Panc1 (cell line): ENCODE measurements around the gene ISYNA1. TPM values are rescaled to one million over a fixed set of nuclear protein-coding genes. Genes with fewer than 3 reads are reported as not detected.

Experiments used
- ATAC-seq: fragments of 200-7000 bp; cut with Tn5 transposase; 2 replicates; pipeline ENCODE4 v1.9.1; 2020; ENCODE audit warnings: mild to moderate bottlenecking, moderate library complexity
- BruUV-seq: library from RNA; stranded (reverse); fragments of 400-500 nt; replicated peaks from 2 replicates; lab custom pipeline; 2021; lab: Mats Ljungman, UMichigan
- CTCF ChIA-PET: fragments of 300-600 bp; sonication (Branson Sonifier 250); formaldehyde crosslinking; loops from one replicate; lab custom pipeline; 2022; ENCODE audit warnings: antibody characterized with exemption; lab: Charles Lee
- POLR2A ChIA-PET: fragments of 300-600 bp; sonication (Branson Sonifier 250); formaldehyde crosslinking; loops from one replicate; lab custom pipeline; 2022; ENCODE audit warnings: antibody characterized with exemption; lab: Charles Lee
- DNase-seq: peaks from one replicate; pipeline ENCODE4 v3.0.0-alpha.2; 2010; ENCODE audit warnings: low read depth, low spot score
- H3K27ac ChIP-seq: 2 replicates; pipeline ENCODE4 v1.5.1; 2011; ENCODE audit warnings: mild to moderate bottlenecking, low read length, inconsistent platforms
- H3K27me3 ChIP-seq: fragments of 200-500 bp; sonication (Bioruptor generic); 2 replicates; pipeline ENCODE4 v1.6.0; 2014; ENCODE audit warnings: low read length, inconsistent platforms; ENCODE audit not compliant: control insufficient read depth, insufficient read depth
- H3K36me3 ChIP-seq: fragments of 200-500 bp; sonication (Bioruptor generic); 2 replicates; pipeline ENCODE4 v1.5.1; 2014; ENCODE audit warnings: inconsistent platforms, mild to moderate bottlenecking, low read length, moderate library complexity; ENCODE audit not compliant: control insufficient read depth, insufficient read depth
- H3K4me1 ChIP-seq: 2 replicates; pipeline ENCODE4 v1.5.1; 2011; ENCODE audit warnings: inconsistent platforms, mild to moderate bottlenecking, low read length, moderate library complexity; ENCODE audit not compliant: control insufficient read depth, insufficient read depth
- H3K4me3 ChIP-seq, 2 experiments: 2 replicates each; pipeline ENCODE4 v1.5.1; 2011 to 2012; ENCODE audit warnings: low read depth in 2 of 2, low read length in 2 of 2, mild to moderate bottlenecking in 2 of 2, inconsistent platforms in 1 of 2, moderate library complexity in 1 of 2
- H3K9me3 ChIP-seq: fragments of 200-500 bp; sonication (Bioruptor generic); 2 replicates; pipeline ENCODE4 v1.5.1; 2014; ENCODE audit warnings: low read depth, mild to moderate bottlenecking, inconsistent platforms, low read length, moderate library complexity; ENCODE audit not compliant: control insufficient read depth, insufficient read depth
- POLR2AphosphoS5 ChIP-seq: IDR thresholded peaks from 2 replicates; pipeline ENCODE4 v1.6.1; 2012; ENCODE audit warnings: mild to moderate bottlenecking, low read depth, low read length, moderate library complexity
- SIN3A ChIP-seq: IDR thresholded peaks from 2 replicates; pipeline ENCODE4 v1.6.1; 2012; ENCODE audit warnings: low read depth, mild to moderate bottlenecking, low read length, moderate library complexity, borderline replicate concordance; ENCODE audit not compliant: insufficient read depth
- TCF7L2 ChIP-seq: IDR thresholded peaks from 2 replicates; pipeline ENCODE4 v1.6.1; 2011; ENCODE audit warnings: mild to moderate bottlenecking, low read depth, low read length, inconsistent platforms
- in situ Hi-C: cut with HindIII; loops from 2 replicates; pipeline ENCODE4 v1.10.0; 2016; ENCODE audit warnings: low sequenced_read_pairs, low pct_unique_long_range_greater_than_20kb
- intact Hi-C: fragments of 100-400 bp; cut with micrococcal nuclease; formaldehyde crosslinking; loops from one replicate; pipeline ENCODE4 v1.10.0; 2022; ENCODE audit not compliant: unreplicated experiment
- total RNA-seq: library from RNA; stranded (reverse); gene quantifications from one replicate; pipeline ENCODE4 v1.2.1, GENCODE V29; 2021; ENCODE audit not compliant: unreplicated experiment
- TF ChIP-seq, protein P1 (sequence below): fragments of 450-650 bp; IDR thresholded peaks from 2 replicates; pipeline ENCODE4 v1.5.1; 2017; ENCODE audit warnings: mild to moderate bottlenecking
- TF ChIP-seq, protein P2 (sequence below), 2 experiments: IDR thresholded peaks; 2 replicates each; pipeline ENCODE4 v1.6.1; 2011 to 2012; ENCODE audit warnings: low read depth in 2 of 2, control low read depth in 1 of 2, low read length in 1 of 2, mild to moderate bottlenecking in 1 of 2, moderate library complexity in 1 of 2; ENCODE audit not compliant: insufficient read depth in 1 of 2

ISYNA1 gene
- total RNA-seq, 1 experiment from 2014 or later: 351 TPM

DNA sequence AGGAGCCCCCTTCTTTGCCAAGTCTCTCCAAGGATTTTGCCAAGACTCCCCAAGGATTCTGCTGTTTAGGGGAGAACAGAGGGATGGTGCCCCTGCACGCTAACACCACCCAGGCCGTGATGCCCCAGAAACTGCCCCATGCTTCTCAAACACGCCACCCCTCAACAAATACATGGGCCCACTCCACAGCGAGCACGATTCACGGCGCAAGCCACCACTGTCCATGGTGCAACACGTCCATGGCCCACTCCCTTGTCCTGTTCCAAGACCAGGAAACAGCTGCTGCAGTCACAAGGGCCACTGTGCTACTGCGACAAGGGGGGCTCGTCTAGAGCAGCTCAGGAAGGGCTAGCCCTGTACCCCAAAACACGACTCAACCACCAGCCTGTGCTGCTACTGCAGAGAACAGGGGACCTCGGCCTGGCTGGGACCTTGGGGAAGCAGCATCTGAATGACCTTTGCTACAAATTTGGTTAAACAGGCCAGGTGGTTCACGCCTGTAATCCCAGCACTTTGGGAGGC, 36.5 kb upstream of the ISYNA1 start:
- no peak overlapping the region for H3K27ac ChIP-seq
- intact Hi-C loops (no loop called here), in situ Hi-C loops (no loop called here)
- CTCF ChIA-PET: interaction anchor here (1.0 kb wide), 1 partner anchor 115 kb away, joined by 12 read pairs; no protein-coding TSS in a partner anchor
- H3K27me3 ChIP-seq: no peaks in the 10 kb centered on the region
- DNase-seq: no peak
- H3K36me3 ChIP-seq: no peaks in the 10 kb centered on the region
- H3K4me3 ChIP-seq: no peak overlapping the region
- ATAC-seq: no peak
- no TSS peak for BruUV-seq
- no peaks in the 10 kb centered on the region for H3K9me3 ChIP-seq
- TF ChIP-seq, protein P1, sequence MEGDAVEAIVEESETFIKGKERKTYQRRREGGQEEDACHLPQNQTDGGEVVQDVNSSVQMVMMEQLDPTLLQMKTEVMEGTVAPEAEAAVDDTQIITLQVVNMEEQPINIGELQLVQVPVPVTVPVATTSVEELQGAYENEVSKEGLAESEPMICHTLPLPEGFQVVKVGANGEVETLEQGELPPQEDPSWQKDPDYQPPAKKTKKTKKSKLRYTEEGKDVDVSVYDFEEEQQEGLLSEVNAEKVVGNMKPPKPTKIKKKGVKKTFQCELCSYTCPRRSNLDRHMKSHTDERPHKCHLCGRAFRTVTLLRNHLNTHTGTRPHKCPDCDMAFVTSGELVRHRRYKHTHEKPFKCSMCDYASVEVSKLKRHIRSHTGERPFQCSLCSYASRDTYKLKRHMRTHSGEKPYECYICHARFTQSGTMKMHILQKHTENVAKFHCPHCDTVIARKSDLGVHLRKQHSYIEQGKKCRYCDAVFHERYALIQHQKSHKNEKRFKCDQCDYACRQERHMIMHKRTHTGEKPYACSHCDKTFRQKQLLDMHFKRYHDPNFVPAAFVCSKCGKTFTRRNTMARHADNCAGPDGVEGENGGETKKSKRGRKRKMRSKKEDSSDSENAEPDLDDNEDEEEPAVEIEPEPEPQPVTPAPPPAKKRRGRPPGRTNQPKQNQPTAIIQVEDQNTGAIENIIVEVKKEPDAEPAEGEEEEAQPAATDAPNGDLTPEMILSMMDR: no peak
- TF ChIP-seq POLR2AphosphoS5 (no peak), TCF7L2 (no peak), SIN3A (no peak)
- TF ChIP-seq, protein P2, sequence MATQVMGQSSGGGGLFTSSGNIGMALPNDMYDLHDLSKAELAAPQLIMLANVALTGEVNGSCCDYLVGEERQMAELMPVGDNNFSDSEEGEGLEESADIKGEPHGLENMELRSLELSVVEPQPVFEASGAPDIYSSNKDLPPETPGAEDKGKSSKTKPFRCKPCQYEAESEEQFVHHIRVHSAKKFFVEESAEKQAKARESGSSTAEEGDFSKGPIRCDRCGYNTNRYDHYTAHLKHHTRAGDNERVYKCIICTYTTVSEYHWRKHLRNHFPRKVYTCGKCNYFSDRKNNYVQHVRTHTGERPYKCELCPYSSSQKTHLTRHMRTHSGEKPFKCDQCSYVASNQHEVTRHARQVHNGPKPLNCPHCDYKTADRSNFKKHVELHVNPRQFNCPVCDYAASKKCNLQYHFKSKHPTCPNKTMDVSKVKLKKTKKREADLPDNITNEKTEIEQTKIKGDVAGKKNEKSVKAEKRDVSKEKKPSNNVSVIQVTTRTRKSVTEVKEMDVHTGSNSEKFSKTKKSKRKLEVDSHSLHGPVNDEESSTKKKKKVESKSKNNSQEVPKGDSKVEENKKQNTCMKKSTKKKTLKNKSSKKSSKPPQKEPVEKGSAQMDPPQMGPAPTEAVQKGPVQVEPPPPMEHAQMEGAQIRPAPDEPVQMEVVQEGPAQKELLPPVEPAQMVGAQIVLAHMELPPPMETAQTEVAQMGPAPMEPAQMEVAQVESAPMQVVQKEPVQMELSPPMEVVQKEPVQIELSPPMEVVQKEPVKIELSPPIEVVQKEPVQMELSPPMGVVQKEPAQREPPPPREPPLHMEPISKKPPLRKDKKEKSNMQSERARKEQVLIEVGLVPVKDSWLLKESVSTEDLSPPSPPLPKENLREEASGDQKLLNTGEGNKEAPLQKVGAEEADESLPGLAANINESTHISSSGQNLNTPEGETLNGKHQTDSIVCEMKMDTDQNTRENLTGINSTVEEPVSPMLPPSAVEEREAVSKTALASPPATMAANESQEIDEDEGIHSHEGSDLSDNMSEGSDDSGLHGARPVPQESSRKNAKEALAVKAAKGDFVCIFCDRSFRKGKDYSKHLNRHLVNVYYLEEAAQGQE (IDR thresholded peaks at IDR 0.05; ENCODE audit: insufficient read depth in 1 of 2, low read depth in 2 of 2, low read length in 1 of 2): no peak
- peaks cover 14% of the 10 kb centered on the region; the same call in 1 of the 2 replicates for H3K4me1 ChIP-seq
- POLR2A ChIA-PET: interaction anchor here (0.6 kb wide), 1 partner anchor 369 kb away, joined by 3 read pairs; no protein-coding TSS in a partner anchor

DNA sequence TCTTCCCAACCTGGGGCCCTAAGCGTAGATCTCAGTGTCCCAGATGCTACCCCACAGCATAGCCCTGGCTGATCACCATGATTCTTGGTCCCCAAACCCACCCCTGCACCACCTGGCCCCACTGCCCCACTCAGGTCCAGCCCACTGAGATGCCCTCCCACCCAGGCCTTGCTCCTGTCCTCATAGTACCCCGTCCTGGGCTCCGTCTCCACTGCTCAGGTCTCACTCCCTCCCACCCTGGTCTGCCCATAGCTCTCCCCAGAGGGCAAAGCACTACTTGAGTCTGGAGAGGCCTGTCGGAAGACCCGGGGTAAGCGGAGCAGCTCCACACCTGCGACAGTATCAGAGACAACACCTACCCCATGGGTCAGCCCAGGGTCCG, 35.8 kb upstream of the ISYNA1 start:
- Histone ChIP-seq H3K4me1 (peaks cover 9% of the 10 kb centered on the region; the same call in 1 of the 2 replicates), H3K9me3 (no peaks in the 10 kb centered on the region), H3K36me3 (no peaks in the 10 kb centered on the region), H3K4me3 (no peak overlapping the region), H3K27ac (no peak overlapping the region), H3K27me3 (no peaks in the 10 kb centered on the region)
- intact Hi-C loops: no loop called here
- in situ Hi-C loops: no loop called here
- no TSS peak for BruUV-seq
- CTCF ChIA-PET: interaction anchor here (0.6 to 1.0 kb wide), 2 partner anchors 12 to 116 kb away, joined by 4 to 12 read pairs; no protein-coding TSS in a partner anchor
- ATAC-seq (no peak), DNase-seq (no peak)
- TF ChIP-seq SIN3A: no peak
- no peak for TF ChIP-seq POLR2AphosphoS5
- TF ChIP-seq, protein P1: no peak
- TF ChIP-seq, protein P2 (IDR thresholded peaks at IDR 0.05; ENCODE audit: insufficient read depth in 1 of 2, low read depth in 2 of 2, low read length in 1 of 2): no peak
- no peak for TF ChIP-seq TCF7L2
- POLR2A ChIA-PET: interaction anchor here (0.6 kb wide), 1 partner anchor 370 kb away, joined by 3 read pairs; no protein-coding TSS in a partner anchor
